Fibroblast of the conjunctiva (primary cell): ENCODE measurements around the gene RAB8B.

Experiments used
- DNase-seq: peaks from one replicate; pipeline ENCODE4 v3.0.0-alpha.2; 2010; ENCODE audit warnings: low read depth

The RAB8B gene

DNA sequence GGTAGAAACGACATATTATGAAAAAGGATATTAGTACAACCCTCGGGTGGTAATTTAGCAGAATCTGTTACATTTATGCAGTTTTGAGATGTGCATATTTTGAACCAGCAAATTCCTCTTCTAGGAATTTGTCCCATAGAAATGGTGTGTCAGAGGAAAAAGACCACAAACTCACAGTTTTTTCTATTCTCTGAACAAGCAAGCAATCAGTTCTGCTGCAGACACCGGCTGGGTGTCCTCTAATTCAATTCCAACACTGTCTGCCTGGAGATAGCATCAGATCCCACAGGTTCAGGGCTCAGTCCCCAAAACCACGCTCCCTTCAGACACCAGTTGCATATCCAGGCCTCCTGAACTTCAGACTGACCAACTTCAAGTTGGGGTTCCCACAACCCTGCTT, 124.4 kb downstream of the RAB8B start:
- DNase-seq = no peak

DNA sequence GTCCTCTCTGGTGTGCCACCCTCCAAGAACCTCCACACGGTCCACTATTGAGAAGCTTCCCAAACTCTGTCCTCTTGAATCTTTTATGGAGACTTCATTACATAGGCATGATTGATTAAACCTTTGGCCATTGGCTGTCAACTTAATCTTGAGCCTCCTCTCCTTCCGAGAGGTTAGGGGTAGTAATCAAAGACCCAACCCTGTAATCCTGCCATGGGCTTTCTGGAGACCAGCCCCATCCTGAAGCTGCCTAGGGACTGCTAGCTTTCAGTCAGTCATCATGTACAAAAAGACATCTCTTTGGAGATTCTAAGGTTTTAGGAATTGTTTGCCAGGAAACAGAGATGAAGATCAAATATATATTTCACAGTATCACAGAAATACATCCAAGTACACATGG, 125.0 kb downstream of the RAB8B start:
- no peak for DNase-seq
